Adrenal gland (tissue), 12 donors: ENCODE measurements around the gene PIGT. TPM values are rescaled to one million over a fixed set of nuclear protein-coding genes. Genes with fewer than 3 reads are reported as not detected.
A peak's percentile ranks its signal among the peaks of the same experiment; 100 is the strongest.

ENCODE experiments used
- DNase-seq, 7 donors: peaks; one replicate each; pipeline ENCODE4 v3.0.0-alpha.2; 2019 to 2020
- H3K27ac ChIP-seq, 5 donors: fragments of 200-600 bp; sonication (generic) in 4 of 5; 1 replicate in 3 of 5; 2 replicates in 2 of 5; pipeline versions ENCODE4 v1.5.1 to v1.8.0; 2016 to 2020; ENCODE audit warnings: mild to moderate bottlenecking in 1 of 5
- H3K27me3 ChIP-seq: fragments of 200-600 bp; 2 replicates; pipeline ENCODE4 v1.8.0; 2021
- H3K36me3 ChIP-seq, 2 donors: fragments of 200-600 bp; replicated peaks in 1 of 2; 1 replicate in 1 of 2; 2 replicates in 1 of 2; pipeline versions ENCODE4 v1.5.1 to v1.8.0; 2018 to 2022
- H3K4me1 ChIP-seq, 2 donors: fragments of 200-600 bp; replicated peaks in 1 of 2; 1 replicate in 1 of 2; 2 replicates in 1 of 2; pipeline versions ENCODE4 v1.5.1 to v1.8.0; 2018 to 2021
- H3K4me3 ChIP-seq, 4 donors: fragments of 200-600 bp; sonication (generic) in 3 of 4; one replicate each; pipeline ENCODE4 v1.5.1; 2016 to 2018
- H3K9me3 ChIP-seq, 3 donors: fragments of 200-600 bp; sonication (generic) in 1 of 3; replicated peaks in 1 of 3; 1 replicate in 2 of 3; 2 replicates in 1 of 3; pipeline versions ENCODE4 v1.5.1 to v1.8.0; 2016 to 2021
- POLR2A ChIP-seq, 2 donors: fragments of 450-650 bp; IDR thresholded peaks; one replicate each; pipeline ENCODE4 v1.6.1; 2017; ENCODE audit warnings: antibody characterized with exemption in 2 of 2, mild to moderate bottlenecking in 2 of 2, moderate library complexity in 1 of 2
- WGBS, 4 donors: extraction: QIAGEN DNeasy Blood & Tissue Kit in 2 of 4; methylation state at CpG; one replicate each; pipeline versions ENCODE4 v1.1.5 to v1.1.7; 2013 to 2017; 5-methylcytosine and 5-hydroxymethylcytosine counted together
- intact Hi-C, 2 donors: fragments of 100-400 bp; cut with DNase I; formaldehyde crosslinking; loops; one replicate each; pipeline versions ENCODE4 v1.14.1 to v1.15.0; 2022 to 2023
- polyA plus RNA-seq, 3 donors: library from polyadenylated mRNA; stranded (reverse); fragments of 200-250 nt in 2 of 3; fragments of 350-450 nt in 1 of 3; fragmentation: Illumina TruSeq in 1 of 3; extraction: RNeasy Lipid Tissue Mini Kit (QIAGEN cat#74804) in 1 of 3; gene quantifications; one replicate each; pipeline ENCODE4 v1.2.3, GENCODE V29; 2013 to 2014
- total RNA-seq, 9 donors: library from RNA; depleted of rRNA in 4 of 9; stranded (reverse); fragments of >200 nt in 4 of 9; fragments of 120-200 nt in 1 of 9; fragmentation: NEBNext Ultra II Directional in 1 of 9; extraction: Animal tissue kit (Norgen Biotek cat#: 25700) in 1 of 9; gene quantifications; one replicate each; pipeline versions ENCODE4 v1.1.0 to v1.2.4, GENCODE V29; 2013 to 2023
- TF ChIP-seq, protein P1 (sequence below), 6 experiments: fragments of 450-650 bp in 4 of 6; fragments of 200-600 bp in 2 of 6; sonication (generic) in 1 of 6; IDR thresholded peaks; 1 replicate in 5 of 6; 2 replicates in 1 of 6; pipeline versions ENCODE4 v1.5.1 to v1.8.0; 2016 to 2021; ENCODE audit warnings: antibody characterized with exemption in 6 of 6, mild to moderate bottlenecking in 2 of 6, moderate library complexity in 1 of 6
- donor health status: healthy with polysubstance abuse.
- donor health status: Bipolar disorder and iron deficiency.
- donor health status: DM: yes; HTN: yes; CAD: no.
- donor health status: DM: no; HTN: no; CAD: no.
- donor health status: DM: no; HTN: no; CAD: no.
- donor health status: DM: yes; HTN: yes; CAD: no.

PIGT gene
- total and polyA plus RNA-seq, 12 donors: 45.2 to 202 (median 109) TPM

- no peak for DNase-seq
- WGBS, 4 donors: 72 to 85% (median 76%) methylated on average over 5 of the region's 5 CpGs
- TF ChIP-seq, protein P1, sequence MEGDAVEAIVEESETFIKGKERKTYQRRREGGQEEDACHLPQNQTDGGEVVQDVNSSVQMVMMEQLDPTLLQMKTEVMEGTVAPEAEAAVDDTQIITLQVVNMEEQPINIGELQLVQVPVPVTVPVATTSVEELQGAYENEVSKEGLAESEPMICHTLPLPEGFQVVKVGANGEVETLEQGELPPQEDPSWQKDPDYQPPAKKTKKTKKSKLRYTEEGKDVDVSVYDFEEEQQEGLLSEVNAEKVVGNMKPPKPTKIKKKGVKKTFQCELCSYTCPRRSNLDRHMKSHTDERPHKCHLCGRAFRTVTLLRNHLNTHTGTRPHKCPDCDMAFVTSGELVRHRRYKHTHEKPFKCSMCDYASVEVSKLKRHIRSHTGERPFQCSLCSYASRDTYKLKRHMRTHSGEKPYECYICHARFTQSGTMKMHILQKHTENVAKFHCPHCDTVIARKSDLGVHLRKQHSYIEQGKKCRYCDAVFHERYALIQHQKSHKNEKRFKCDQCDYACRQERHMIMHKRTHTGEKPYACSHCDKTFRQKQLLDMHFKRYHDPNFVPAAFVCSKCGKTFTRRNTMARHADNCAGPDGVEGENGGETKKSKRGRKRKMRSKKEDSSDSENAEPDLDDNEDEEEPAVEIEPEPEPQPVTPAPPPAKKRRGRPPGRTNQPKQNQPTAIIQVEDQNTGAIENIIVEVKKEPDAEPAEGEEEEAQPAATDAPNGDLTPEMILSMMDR (IDR thresholded peaks at IDR 0.05): no peak
- TF ChIP-seq POLR2A (IDR thresholded peaks at IDR 0.05): no peak
- Histone ChIP-seq H3K4me3 (no peak overlapping the region), H3K9me3 (no peaks in the 10 kb centered on the region), H3K27me3 (no peaks in the 10 kb centered on the region), H3K27ac (no peak overlapping the region), H3K36me3 (peaks cover 0 to 12% of the 10 kb centered on the region in 2 donors), H3K4me1 (peaks cover 6 to 36% of the 10 kb centered on the region in 2 donors)
- intact Hi-C loops: no loop called here
Measured at GRCh38 chr20:45412653-45413052, 3.3 kb upstream of the PIGT start.

DNA sequence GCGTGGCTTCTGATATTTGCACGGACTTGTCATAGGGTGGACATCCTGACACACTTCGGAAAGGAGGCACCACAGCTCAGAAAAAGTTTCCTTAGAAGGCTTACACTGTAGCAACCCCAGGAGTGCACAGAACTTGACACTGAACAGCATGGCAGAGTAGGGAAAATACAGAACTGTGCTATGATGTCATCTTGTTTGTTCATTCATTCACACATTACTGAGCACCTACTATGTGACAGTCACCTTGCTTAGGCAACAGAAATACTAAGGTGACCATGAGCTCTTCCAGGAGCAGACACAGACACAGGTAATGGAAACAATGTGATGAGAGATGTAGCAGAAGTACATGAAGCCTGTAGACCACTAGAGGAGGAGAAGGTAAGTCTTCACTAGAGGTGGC is 2.5 kb upstream of the PIGT start:
- H3K27ac ChIP-seq: no peak overlapping the region
- DNase-seq: no peak
- WGBS, 4 donors: 69 to 86% (median 76%) methylated on average over 2 to 3 of the region's 3 CpGs
- H3K4me3 ChIP-seq: no peak overlapping the region
- H3K36me3 ChIP-seq: peaks cover 0 to 12% of the 10 kb centered on the region in 2 donors
- no peaks in the 10 kb centered on the region for H3K27me3 ChIP-seq
- peaks cover 6 to 30% of the 10 kb centered on the region in 2 donors for H3K4me1 ChIP-seq
- TF ChIP-seq, protein P1 (IDR thresholded peaks at IDR 0.05): no peak
- no peak for TF ChIP-seq POLR2A (IDR thresholded peaks at IDR 0.05)
- no peaks in the 10 kb centered on the region for H3K9me3 ChIP-seq
- intact Hi-C loops: no loop called here

GRCh38 chr20:45416917-45417316 is 976 bp downstream of the PIGT start:
- Histone ChIP-seq H3K4me1 (peaks cover 6 to 33% of the 10 kb centered on the region in 2 donors), H3K36me3 (peaks cover 0 to 30% of the 10 kb centered on the region in 2 donors), H3K4me3 (peak overlapping the region in 1 of 4 donors; percentile 99), H3K27me3 (no peaks in the 10 kb centered on the region), H3K9me3 (no peaks in the 10 kb centered on the region), H3K27ac (no peak overlapping the region)
- 68 to 79% (median 75%) methylated on average over 2 of the region's 2 CpGs for WGBS, 4 donors
- DNase-seq: no peak
- intact Hi-C loops: no loop called here
- TF ChIP-seq POLR2A (IDR thresholded peaks at IDR 0.05): no peak
- TF ChIP-seq, protein P1 (IDR thresholded peaks at IDR 0.05): no peak

DNA sequence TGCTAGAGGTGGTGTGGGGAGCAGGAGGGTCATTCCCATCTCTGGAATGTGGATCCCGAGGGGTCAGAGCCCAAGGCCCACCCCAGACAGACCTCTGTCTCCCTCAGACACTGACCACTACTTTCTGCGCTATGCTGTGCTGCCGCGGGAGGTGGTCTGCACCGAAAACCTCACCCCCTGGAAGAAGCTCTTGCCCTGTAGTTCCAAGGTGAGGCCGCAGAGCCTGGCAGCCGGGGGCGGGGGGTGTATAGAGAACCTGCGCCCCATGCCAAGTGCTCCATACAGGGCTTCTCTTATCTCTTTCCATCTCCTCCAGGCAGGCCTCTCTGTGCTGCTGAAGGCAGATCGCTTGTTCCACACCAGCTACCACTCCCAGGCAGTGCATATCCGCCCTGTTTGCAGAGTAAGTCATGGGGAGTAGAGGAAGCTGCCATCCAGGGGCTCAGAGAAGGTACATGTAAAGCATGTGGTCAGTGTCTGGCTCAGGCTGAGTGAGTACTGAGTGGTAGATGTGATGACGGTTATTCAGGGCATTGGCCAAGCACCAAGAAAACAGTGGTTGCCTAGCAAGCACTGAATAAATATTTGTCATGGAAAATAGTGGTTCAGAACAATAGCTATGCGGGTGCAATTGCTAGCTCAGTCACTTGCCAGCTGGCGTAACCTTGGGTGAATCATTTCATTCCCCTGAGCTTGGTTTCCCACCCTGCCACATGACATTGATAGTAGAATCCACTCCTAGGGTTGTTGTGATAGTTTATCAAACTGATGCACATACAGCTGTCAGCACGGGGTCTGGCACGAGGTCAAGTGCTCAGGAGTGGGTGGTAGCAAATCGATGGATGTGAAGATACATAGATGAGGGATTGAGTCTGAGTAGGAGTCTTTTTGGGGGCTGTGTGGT is 3.5 kb downstream of the PIGT start:
- Histone ChIP-seq H3K4me3 (no peak overlapping the region), H3K27me3 (no peaks in the 10 kb centered on the region), H3K36me3 (peaks cover 0 to 50% of the 10 kb centered on the region in 2 donors), H3K4me1 (peaks cover 6 to 33% of the 10 kb centered on the region in 2 donors), H3K27ac (peak overlapping the region; percentile 17 to 93 (median 77)), H3K9me3 (no peaks in the 10 kb centered on the region)
- TF ChIP-seq, protein P1 (IDR thresholded peaks at IDR 0.05): no peak
- TF ChIP-seq POLR2A (IDR thresholded peaks at IDR 0.05): peak in 1 of 2 donors; percentile 61
- intact Hi-C loops: no loop called here
- WGBS, 4 donors: 66 to 71% (median 69%) methylated on average over 13 to 17 of the region's 17 CpGs
- peak; percentile 71 to 94 (median 90) for DNase-seq
